OCI-LY1 (cell line): ENCODE measurements around the gene RASGEF1C.

Experiments
- H2AFZ ChIP-seq: fragments of 200-600 bp; sonication (generic), shearing (Covaris generic); 2 replicates; pipeline ENCODE4 v1.6.0; 2014; ENCODE audit warnings: antibody characterized with exemption, mild to moderate bottlenecking, low read length
- H3F3A ChIP-seq: fragments of 200-600 bp; sonication (generic), shearing (Covaris generic); 2 replicates; pipeline ENCODE4 v1.6.0; 2014; ENCODE audit warnings: mild to moderate bottlenecking, antibody characterized with exemption, low read length, moderate library complexity; ENCODE audit not compliant: insufficient read depth
- H3K27ac ChIP-seq: fragments of 200-600 bp; sonication (generic); 2 replicates; pipeline ENCODE4 v1.5.1; 2014; ENCODE audit warnings: low read length, mixed run types, mild to moderate bottlenecking, low read depth; ENCODE audit not compliant: poor library complexity, severe bottlenecking
- H3K27me3 ChIP-seq: fragments of 200-600 bp; sonication (generic); 2 replicates; pipeline ENCODE4 v1.6.0; 2014; ENCODE audit warnings: antibody characterized with exemption, mild to moderate bottlenecking, low read length, moderate library complexity; ENCODE audit not compliant: insufficient read depth
- H3K36me3 ChIP-seq: fragments of 200-600 bp; sonication (generic); 2 replicates; pipeline ENCODE4 v1.6.1; 2014; ENCODE audit warnings: mild to moderate bottlenecking, antibody characterized with exemption, low read length, moderate library complexity, mixed read lengths; ENCODE audit not compliant: insufficient read depth
- H3K4me1 ChIP-seq: fragments of 200-600 bp; sonication (generic); 2 replicates; pipeline ENCODE4 v1.5.1; 2014; ENCODE audit warnings: mild to moderate bottlenecking, low read length, moderate library complexity; ENCODE audit not compliant: insufficient read depth, severe bottlenecking
- H3K4me2 ChIP-seq: fragments of 200-600 bp; sonication (generic), shearing (Covaris generic); 2 replicates; pipeline ENCODE4 v1.6.1; 2014; ENCODE audit warnings: low read length
- H3K4me3 ChIP-seq: fragments of 200-600 bp; sonication (generic); 2 replicates; pipeline ENCODE4 v1.5.1; 2014; ENCODE audit warnings: low read length, low read depth, mild to moderate bottlenecking, mixed read lengths; ENCODE audit not compliant: poor library complexity, severe bottlenecking
- H3K79me2 ChIP-seq: fragments of 200-600 bp; shearing (Covaris generic); 2 replicates; pipeline ENCODE4 v1.6.1; 2016; ENCODE audit warnings: mixed run types, low read length, mixed read lengths; ENCODE audit not compliant: insufficient read depth
- H3K9ac ChIP-seq: fragments of 200-600 bp; sonication (generic), shearing (Covaris generic); 2 replicates; pipeline ENCODE4 v1.6.1; 2014; ENCODE audit warnings: mild to moderate bottlenecking, low read length, mixed read lengths
- H3K9me2 ChIP-seq: fragments of 200-600 bp; sonication (generic), shearing (Covaris generic); 2 replicates; pipeline ENCODE4 v1.6.1; 2014; ENCODE audit warnings: low read depth, mild to moderate bottlenecking, low read length, mixed read lengths
- H3K9me3 ChIP-seq: fragments of 200-600 bp; shearing (Covaris generic); 2 replicates; pipeline ENCODE4 v1.6.1; 2014; ENCODE audit warnings: low read length, mixed read lengths
- H4K20me1 ChIP-seq: fragments of 200-600 bp; sonication (generic), shearing (Covaris generic); 2 replicates; pipeline ENCODE4 v1.6.0; 2016; ENCODE audit warnings: mild to moderate bottlenecking, low read length; ENCODE audit not compliant: insufficient read depth
- CTCF ChIP-seq: fragments of 200-600 bp; sonication (generic), shearing (Covaris generic); IDR thresholded peaks from 2 replicates; pipeline ENCODE4 v1.5.1; 2017; ENCODE audit warnings: mild to moderate bottlenecking, antibody characterized with exemption, low read length, moderate library complexity, mixed read lengths
- EZH2 ChIP-seq: fragments of 200-600 bp; sonication (generic), shearing (Covaris generic); IDR thresholded peaks from 2 replicates; pipeline ENCODE4 v1.8.0; 2017; ENCODE audit warnings: borderline replicate concordance, mixed run types, mild to moderate bottlenecking, antibody characterized with exemption, low read length, moderate library complexity, mixed read lengths

The RASGEF1C gene

GRCh38 chr5:180180421-180180820, 28.6 kb downstream of the RASGEF1C start:
- no peaks in the 10 kb centered on the region for H3K36me3 ChIP-seq
- no peaks in the 10 kb centered on the region for H3K9me2 ChIP-seq
- H3K4me3 ChIP-seq = no peak overlapping the region
- no peaks in the 10 kb centered on the region for H4K20me1 ChIP-seq
- H2AFZ ChIP-seq = no peak overlapping the region
- no peaks in the 10 kb centered on the region for H3F3A ChIP-seq
- TF ChIP-seq CTCF = no peak
- no peak for TF ChIP-seq EZH2
- H3K4me2 ChIP-seq = no peak overlapping the region
- H3K4me1 ChIP-seq = no peaks in the 10 kb centered on the region
- H3K9ac ChIP-seq = no peak overlapping the region
- H3K27me3 ChIP-seq = no peaks in the 10 kb centered on the region
- no peaks in the 10 kb centered on the region for H3K9me3 ChIP-seq
- H3K79me2 ChIP-seq = no peaks in the 10 kb centered on the region
- H3K27ac ChIP-seq = no peak overlapping the region

GRCh38 chr5:180179442-180180420, 29.3 kb downstream of the RASGEF1C start:
- no peaks in the 10 kb centered on the region for H3K36me3 ChIP-seq
- no peaks in the 10 kb centered on the region for H3K4me1 ChIP-seq
- no peak overlapping the region for H2AFZ ChIP-seq
- no peak for TF ChIP-seq EZH2
- TF ChIP-seq CTCF = no peak
- H4K20me1 ChIP-seq = no peaks in the 10 kb centered on the region
- no peak overlapping the region for H3K27ac ChIP-seq
- no peak overlapping the region for H3K9ac ChIP-seq
- H3K9me2 ChIP-seq = no peaks in the 10 kb centered on the region
- H3K4me2 ChIP-seq = no peak overlapping the region
- H3F3A ChIP-seq = no peaks in the 10 kb centered on the region
- no peaks in the 10 kb centered on the region for H3K79me2 ChIP-seq
- no peak overlapping the region for H3K4me3 ChIP-seq
- H3K27me3 ChIP-seq = no peaks in the 10 kb centered on the region
- no peaks in the 10 kb centered on the region for H3K9me3 ChIP-seq

- TF ChIP-seq CTCF = no peak
Observed at GRCh38 chr5:180178531-180179441, 30.2 kb downstream of the RASGEF1C start.

More at GRCh38 chr5:180178531-180179441, 30.2 kb downstream of the RASGEF1C start:
- no peaks in the 10 kb centered on the region for H3K9me3 ChIP-seq
- H3K4me3 ChIP-seq = no peak overlapping the region
- H3K27ac ChIP-seq = no peak overlapping the region
- no peaks in the 10 kb centered on the region for H3K9me2 ChIP-seq
- H3K36me3 ChIP-seq = no peaks in the 10 kb centered on the region
- no peak overlapping the region for H2AFZ ChIP-seq
- H3K4me1 ChIP-seq = no peaks in the 10 kb centered on the region
- no peaks in the 10 kb centered on the region for H3K79me2 ChIP-seq
- H4K20me1 ChIP-seq = no peaks in the 10 kb centered on the region
- H3K9ac ChIP-seq = no peak overlapping the region
- no peak overlapping the region for H3K4me2 ChIP-seq
- H3K27me3 ChIP-seq = no peaks in the 10 kb centered on the region
- no peaks in the 10 kb centered on the region for H3F3A ChIP-seq
